Nephron progenitor cell (in vitro differentiated cells): Measurements from ENCODE around the gene EVL.

Experiments
- DNase-seq: peaks from one replicate; pipeline ENCODE4 v3.0.0; 2021
- H3K27ac Mint-ChIP-seq: 2 replicates; pipeline ENCODE4 v1.8.0; 2021; ENCODE audit warnings: mild to moderate bottlenecking, moderate library complexity, mixed read lengths
- H3K27me3 Mint-ChIP-seq: 2 replicates; pipeline ENCODE4 v1.8.0; 2021; ENCODE audit warnings: mild to moderate bottlenecking, low read depth, mixed read lengths; ENCODE audit not compliant: poor library complexity
- H3K36me3 Mint-ChIP-seq: 2 replicates; pipeline ENCODE4 v1.8.0; 2021; ENCODE audit warnings: low read depth, mixed read lengths
- H3K4me1 Mint-ChIP-seq: 2 replicates; pipeline ENCODE4 v1.8.0; 2021; ENCODE audit warnings: mixed read lengths
- H3K4me3 Mint-ChIP-seq: 2 replicates; pipeline ENCODE4 v1.8.0; 2021; ENCODE audit warnings: mild to moderate bottlenecking, moderate library complexity, mixed read lengths
- H3K9me3 Mint-ChIP-seq: 2 replicates; pipeline ENCODE4 v1.8.0; 2021; ENCODE audit warnings: mild to moderate bottlenecking, moderate library complexity, mixed read lengths
- CTCF ChIP-seq: fragments of 200-600 bp; sonication (generic); IDR thresholded peaks from 2 replicates; pipeline ENCODE4 v1.5.0; 2021; ENCODE audit warnings: antibody characterized with exemption

EVL gene

GRCh38 chr14:100075681-100076080, 10.5 kb downstream of the EVL start:
- H3K27ac Mint-ChIP-seq: peak overlapping the region; percentile 13
- no peak for DNase-seq
- TF ChIP-seq CTCF: no peak
- H3K4me3 Mint-ChIP-seq: no peak overlapping the region
- H3K4me1 Mint-ChIP-seq: peaks cover 92% of the 10 kb centered on the region
- H3K9me3 Mint-ChIP-seq: peaks cover 6% of the 10 kb centered on the region
- H3K27me3 Mint-ChIP-seq: no peaks in the 10 kb centered on the region
- peaks cover 19% of the 10 kb centered on the region for H3K36me3 Mint-ChIP-seq

- peak; percentile 13 for TF ChIP-seq CTCF
- H3K36me3 Mint-ChIP-seq: peaks cover 19% of the 10 kb centered on the region
- DNase-seq: no peak
- no peaks in the 10 kb centered on the region for H3K27me3 Mint-ChIP-seq
- H3K27ac Mint-ChIP-seq: peak overlapping the region; percentile 49
- H3K4me3 Mint-ChIP-seq: no peak overlapping the region
- peaks cover 87% of the 10 kb centered on the region for H3K4me1 Mint-ChIP-seq
- H3K9me3 Mint-ChIP-seq: peaks cover 6% of the 10 kb centered on the region
These were observed 10.9 kb downstream of the EVL start for GRCh38 chr14:100076133-100076532.

- peaks cover 83% of the 10 kb centered on the region for H3K4me1 Mint-ChIP-seq
- no peak for DNase-seq
- TF ChIP-seq CTCF: no peak
- H3K9me3 Mint-ChIP-seq: peaks cover 6% of the 10 kb centered on the region
- H3K27ac Mint-ChIP-seq: peak overlapping the region; percentile 52
- no peak overlapping the region for H3K4me3 Mint-ChIP-seq
- H3K27me3 Mint-ChIP-seq: no peaks in the 10 kb centered on the region
- peaks cover 19% of the 10 kb centered on the region for H3K36me3 Mint-ChIP-seq
These were observed 11.4 kb downstream of the EVL start for GRCh38 chr14:100076606-100077005.

- no peak for DNase-seq
- H3K9me3 Mint-ChIP-seq: peaks cover 6% of the 10 kb centered on the region
- H3K4me3 Mint-ChIP-seq: no peak overlapping the region
- peaks cover 77% of the 10 kb centered on the region for H3K4me1 Mint-ChIP-seq
- no peak for TF ChIP-seq CTCF
- H3K27ac Mint-ChIP-seq: no peak overlapping the region
- peaks cover 19% of the 10 kb centered on the region for H3K36me3 Mint-ChIP-seq
- H3K27me3 Mint-ChIP-seq: no peaks in the 10 kb centered on the region
These were observed 12.2 kb downstream of the EVL start for GRCh38 chr14:100077441-100077840.

GRCh38 chr14:100078216-100078803, 13.1 kb downstream of the EVL start:
- no peak overlapping the region for H3K4me3 Mint-ChIP-seq
- peaks cover 6% of the 10 kb centered on the region for H3K9me3 Mint-ChIP-seq
- TF ChIP-seq CTCF: no peak
- no peak for DNase-seq
- peaks cover 69% of the 10 kb centered on the region for H3K4me1 Mint-ChIP-seq
- H3K27me3 Mint-ChIP-seq: no peaks in the 10 kb centered on the region
- peak overlapping the region; percentile 19 for H3K27ac Mint-ChIP-seq
- peaks cover 19% of the 10 kb centered on the region for H3K36me3 Mint-ChIP-seq

GRCh38 chr14:100078997-100079725, 13.9 kb downstream of the EVL start:
- H3K27me3 Mint-ChIP-seq: no peaks in the 10 kb centered on the region
- no peak overlapping the region for H3K4me3 Mint-ChIP-seq
- H3K4me1 Mint-ChIP-seq: peaks cover 61% of the 10 kb centered on the region
- H3K36me3 Mint-ChIP-seq: peaks cover 19% of the 10 kb centered on the region
- TF ChIP-seq CTCF: no peak
- peak overlapping the region; percentile 40 for H3K27ac Mint-ChIP-seq
- peaks cover 6% of the 10 kb centered on the region for H3K9me3 Mint-ChIP-seq
- no peak for DNase-seq
